IMR-90 (cell line): ENCODE data around the gene PLCG2.

Experiments used
- MAFK ChIP-seq: IDR thresholded peaks from 2 replicates; pipeline ENCODE4 v1.6.1; 2012; ENCODE audit warnings: low read depth, low read length, improper control_type of control experiment
- MAZ ChIP-seq: IDR thresholded peaks from 2 replicates; pipeline ENCODE4 v1.6.1; 2012; ENCODE audit warnings: low read depth, mild to moderate bottlenecking, low read length, improper control_type of control experiment, moderate library complexity, borderline replicate concordance
- POLR2A ChIP-seq: IDR thresholded peaks from 2 replicates; pipeline ENCODE4 v1.6.1; 2012; ENCODE audit warnings: mild to moderate bottlenecking, low read depth, low read length
- RAD21 ChIP-seq: IDR thresholded peaks from 2 replicates; pipeline ENCODE4 v1.6.1; 2012; ENCODE audit warnings: low read length, improper control_type of control experiment
- RFX5 ChIP-seq: IDR thresholded peaks from 2 replicates; pipeline ENCODE4 v1.8.0; 2012; ENCODE audit warnings: low read depth, mild to moderate bottlenecking, low read length, moderate library complexity
- TF ChIP-seq, protein P1 (sequence below): conservative IDR thresholded peaks from 2 replicates; pipeline ENCODE4 v1.5.1; 2012; ENCODE audit warnings: mild to moderate bottlenecking, low read depth, low read length, improper control_type of control experiment
- TF ChIP-seq, protein P2 (sequence below): fragments of 150-350 bp; IDR thresholded peaks from 2 replicates; pipeline ENCODE4 v1.6.1; 2016; ENCODE audit warnings: low read depth, mild to moderate bottlenecking, low read length, moderate library complexity, borderline replicate concordance

DNA sequence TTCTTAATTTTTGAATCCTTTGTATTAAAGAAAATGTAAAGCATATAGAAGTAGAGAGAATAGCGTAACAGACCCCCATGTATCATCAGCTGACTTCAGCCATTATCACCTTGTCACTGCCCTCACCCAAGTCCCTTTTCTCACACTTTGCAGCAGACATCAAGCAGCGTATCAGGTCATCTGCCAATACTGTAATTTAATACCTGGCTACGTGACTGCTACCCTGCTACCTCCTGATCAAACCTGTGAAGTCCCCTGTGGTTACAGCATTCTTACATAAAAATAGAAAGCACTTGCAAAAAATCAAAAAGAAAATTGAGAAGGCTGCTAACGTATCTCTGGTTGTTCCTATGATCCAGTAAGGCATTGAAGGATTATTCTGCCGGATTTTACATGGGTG is 96.4 kb downstream of the PLCG2 start:
- TF ChIP-seq, protein P1, sequence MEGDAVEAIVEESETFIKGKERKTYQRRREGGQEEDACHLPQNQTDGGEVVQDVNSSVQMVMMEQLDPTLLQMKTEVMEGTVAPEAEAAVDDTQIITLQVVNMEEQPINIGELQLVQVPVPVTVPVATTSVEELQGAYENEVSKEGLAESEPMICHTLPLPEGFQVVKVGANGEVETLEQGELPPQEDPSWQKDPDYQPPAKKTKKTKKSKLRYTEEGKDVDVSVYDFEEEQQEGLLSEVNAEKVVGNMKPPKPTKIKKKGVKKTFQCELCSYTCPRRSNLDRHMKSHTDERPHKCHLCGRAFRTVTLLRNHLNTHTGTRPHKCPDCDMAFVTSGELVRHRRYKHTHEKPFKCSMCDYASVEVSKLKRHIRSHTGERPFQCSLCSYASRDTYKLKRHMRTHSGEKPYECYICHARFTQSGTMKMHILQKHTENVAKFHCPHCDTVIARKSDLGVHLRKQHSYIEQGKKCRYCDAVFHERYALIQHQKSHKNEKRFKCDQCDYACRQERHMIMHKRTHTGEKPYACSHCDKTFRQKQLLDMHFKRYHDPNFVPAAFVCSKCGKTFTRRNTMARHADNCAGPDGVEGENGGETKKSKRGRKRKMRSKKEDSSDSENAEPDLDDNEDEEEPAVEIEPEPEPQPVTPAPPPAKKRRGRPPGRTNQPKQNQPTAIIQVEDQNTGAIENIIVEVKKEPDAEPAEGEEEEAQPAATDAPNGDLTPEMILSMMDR = no peak
- TF ChIP-seq RFX5 (no peak), RAD21 (no peak), POLR2A (no peak), MAZ (no peak), MAFK (no peak)
- TF ChIP-seq, protein P2, sequence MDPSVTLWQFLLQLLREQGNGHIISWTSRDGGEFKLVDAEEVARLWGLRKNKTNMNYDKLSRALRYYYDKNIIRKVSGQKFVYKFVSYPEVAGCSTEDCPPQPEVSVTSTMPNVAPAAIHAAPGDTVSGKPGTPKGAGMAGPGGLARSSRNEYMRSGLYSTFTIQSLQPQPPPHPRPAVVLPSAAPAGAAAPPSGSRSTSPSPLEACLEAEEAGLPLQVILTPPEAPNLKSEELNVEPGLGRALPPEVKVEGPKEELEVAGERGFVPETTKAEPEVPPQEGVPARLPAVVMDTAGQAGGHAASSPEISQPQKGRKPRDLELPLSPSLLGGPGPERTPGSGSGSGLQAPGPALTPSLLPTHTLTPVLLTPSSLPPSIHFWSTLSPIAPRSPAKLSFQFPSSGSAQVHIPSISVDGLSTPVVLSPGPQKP = no peak
